Measurements from ENCODE around the gene OR52W1.

GRCh38 chr11:6217722-6218121 lies 18.7 kb downstream of the OR52W1 start:
- TF ChIP-seq CTCF (IDR thresholded peaks at IDR 0.05) (no peak), TCF12 (IDR thresholded peaks at IDR 0.05) (no peak)

Measured in SK-N-SH (cell line).